PC-9 (cell line): ENCODE measurements around the gene MGAT5.

Experiments used
- CTCF ChIP-seq: fragments of 200-600 bp; sonication (generic); conservative IDR thresholded peaks from 2 replicates; pipeline ENCODE4 v1.6.1; 2017; ENCODE audit warnings: mixed run types, antibody characterized with exemption, mild to moderate bottlenecking, moderate library complexity
- EZH2 ChIP-seq: fragments of 200-600 bp; sonication (generic); IDR thresholded peaks from 2 replicates; pipeline ENCODE4 v1.8.0; 2017; ENCODE audit warnings: antibody characterized with exemption, low read depth

- TF ChIP-seq CTCF (no peak), EZH2 (no peak)
Measured at GRCh38 chr2:134280726-134281125, 26.9 kb downstream of the MGAT5 start.
